LNCAP (cell line): Measurements from ENCODE around the gene CLEC16A.

Experiments
- TF ChIP-seq, protein P1 (sequence below): fragments of 450-650 bp; IDR thresholded peaks from 2 replicates; pipeline ENCODE4 v1.5.1; 2017; ENCODE audit warnings: mild to moderate bottlenecking

The CLEC16A gene

DNA sequence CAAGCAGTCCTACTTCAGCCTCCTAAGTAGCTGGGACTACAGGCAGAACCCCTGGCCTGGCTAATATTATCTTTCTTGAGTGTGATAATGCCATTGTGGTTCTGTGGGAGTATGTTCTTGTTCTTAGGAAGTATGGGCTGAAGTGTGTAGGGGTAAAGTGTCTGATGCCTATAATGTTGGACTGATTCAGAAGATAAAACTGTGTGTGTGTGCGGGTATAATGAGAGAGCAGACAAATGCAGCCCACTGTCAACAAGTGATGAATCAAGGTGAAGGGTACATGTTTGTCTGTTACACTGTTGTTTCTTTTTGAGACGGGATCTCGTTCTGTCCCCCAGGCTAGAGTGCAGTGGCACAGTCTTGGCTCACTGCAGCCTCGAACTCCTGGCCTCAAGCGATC, 127.5 kb downstream of the CLEC16A start:
- TF ChIP-seq, protein P1, sequence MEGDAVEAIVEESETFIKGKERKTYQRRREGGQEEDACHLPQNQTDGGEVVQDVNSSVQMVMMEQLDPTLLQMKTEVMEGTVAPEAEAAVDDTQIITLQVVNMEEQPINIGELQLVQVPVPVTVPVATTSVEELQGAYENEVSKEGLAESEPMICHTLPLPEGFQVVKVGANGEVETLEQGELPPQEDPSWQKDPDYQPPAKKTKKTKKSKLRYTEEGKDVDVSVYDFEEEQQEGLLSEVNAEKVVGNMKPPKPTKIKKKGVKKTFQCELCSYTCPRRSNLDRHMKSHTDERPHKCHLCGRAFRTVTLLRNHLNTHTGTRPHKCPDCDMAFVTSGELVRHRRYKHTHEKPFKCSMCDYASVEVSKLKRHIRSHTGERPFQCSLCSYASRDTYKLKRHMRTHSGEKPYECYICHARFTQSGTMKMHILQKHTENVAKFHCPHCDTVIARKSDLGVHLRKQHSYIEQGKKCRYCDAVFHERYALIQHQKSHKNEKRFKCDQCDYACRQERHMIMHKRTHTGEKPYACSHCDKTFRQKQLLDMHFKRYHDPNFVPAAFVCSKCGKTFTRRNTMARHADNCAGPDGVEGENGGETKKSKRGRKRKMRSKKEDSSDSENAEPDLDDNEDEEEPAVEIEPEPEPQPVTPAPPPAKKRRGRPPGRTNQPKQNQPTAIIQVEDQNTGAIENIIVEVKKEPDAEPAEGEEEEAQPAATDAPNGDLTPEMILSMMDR: no peak

DNA sequence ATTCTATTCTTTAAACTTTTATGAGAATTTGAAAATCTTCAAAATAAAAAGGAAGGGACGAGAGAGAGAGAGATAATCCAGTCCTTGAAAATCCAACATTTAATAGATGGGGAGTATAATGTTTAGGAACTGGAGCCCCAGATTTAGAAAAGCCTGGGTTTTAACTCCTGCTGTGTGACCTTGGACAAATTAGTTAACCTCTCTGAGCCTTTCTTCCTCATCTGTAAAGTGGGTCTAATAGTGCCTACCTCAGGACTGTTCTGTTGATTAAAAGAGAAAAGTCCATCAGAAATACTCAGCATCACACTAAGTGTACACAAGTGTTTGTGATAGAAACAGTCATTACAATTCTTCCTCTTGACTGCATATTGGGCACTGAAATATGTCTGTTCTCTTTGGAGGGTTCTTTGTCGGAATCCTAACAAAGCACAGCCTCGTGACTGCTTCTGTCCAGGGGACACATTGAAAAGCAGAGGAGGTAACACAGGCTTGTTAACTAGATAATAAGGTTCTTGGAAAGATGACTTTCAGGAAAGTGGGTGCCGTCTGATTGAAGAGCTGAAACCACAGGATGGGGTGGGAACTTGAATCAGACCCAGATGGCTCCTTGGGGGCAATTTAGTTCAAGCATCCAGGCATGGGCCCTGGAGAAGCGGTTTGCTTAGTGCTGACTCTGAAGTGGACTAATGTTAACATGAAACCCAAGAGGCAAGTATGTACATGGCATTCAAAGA, 128.2 kb downstream of the CLEC16A start:
- TF ChIP-seq, protein P1: no peak

DNA sequence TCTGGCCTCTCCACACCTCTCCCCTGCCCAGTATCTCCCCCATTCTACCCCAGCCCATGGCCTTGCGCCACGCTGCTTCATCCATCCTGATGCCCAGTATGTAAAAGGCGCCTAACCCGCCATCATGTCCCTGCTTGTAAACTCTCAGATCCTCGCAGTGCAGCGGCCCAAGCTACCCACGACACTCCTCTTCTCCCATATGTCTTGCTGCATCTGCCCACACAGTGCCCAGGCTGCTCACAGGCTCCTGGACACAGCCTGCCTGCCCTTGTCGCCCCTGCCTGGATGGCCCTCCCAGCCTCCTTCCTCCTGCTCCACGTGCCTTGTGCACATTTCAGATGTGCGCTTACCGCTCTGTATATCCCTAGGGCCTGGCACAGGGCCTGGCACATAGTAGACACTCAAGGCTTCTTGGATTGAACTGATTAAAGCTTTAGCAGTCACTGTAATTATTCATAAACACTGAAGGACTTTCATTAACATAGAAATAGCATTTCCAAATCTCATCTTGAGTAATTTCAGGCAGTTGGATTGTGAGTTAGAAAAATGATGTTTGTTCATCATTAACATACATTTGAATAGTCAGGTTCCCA, 129.1 kb downstream of the CLEC16A start:
- TF ChIP-seq, protein P1: no peak

DNA sequence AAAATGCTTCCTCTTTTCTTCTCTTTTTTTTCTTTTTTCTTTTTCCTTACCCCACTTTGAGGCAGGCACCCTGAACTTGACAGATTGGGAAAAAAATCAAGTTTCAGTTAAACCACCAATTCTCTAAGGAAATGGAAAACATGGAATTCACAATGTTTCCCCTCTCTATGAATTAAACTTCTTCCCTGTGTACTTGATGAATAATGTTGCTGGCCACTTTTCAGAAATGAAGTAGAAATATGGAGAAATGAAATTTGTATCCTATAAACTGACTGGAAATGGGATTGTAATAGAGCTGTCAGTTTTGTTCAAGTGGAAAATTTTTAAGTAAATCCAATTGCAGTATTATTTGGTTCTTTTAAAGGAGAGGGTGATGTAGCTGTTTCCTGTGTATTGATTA, 129.8 kb downstream of the CLEC16A start:
- TF ChIP-seq, protein P1: no peak

DNA sequence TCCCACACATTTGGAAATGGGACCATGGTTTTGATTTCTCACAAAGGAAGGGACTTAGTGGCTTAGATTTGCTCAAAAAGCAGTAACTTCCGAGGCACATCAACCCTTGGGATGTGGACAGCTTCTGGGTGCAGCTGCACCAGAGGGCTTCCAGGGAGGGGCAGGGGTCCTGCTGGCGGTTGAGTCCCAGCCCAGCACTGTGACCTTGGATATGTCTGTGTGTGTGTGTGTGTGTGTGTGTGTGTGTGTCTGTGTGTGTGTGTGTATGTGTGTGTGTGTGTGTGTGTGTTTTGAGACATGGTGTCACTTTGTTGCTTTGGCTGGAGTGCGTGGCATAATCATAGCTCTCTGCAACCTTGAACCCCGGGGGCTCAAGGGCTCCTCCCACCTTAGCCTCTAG, 130.8 kb downstream of the CLEC16A start:
- TF ChIP-seq, protein P1: no peak

DNA sequence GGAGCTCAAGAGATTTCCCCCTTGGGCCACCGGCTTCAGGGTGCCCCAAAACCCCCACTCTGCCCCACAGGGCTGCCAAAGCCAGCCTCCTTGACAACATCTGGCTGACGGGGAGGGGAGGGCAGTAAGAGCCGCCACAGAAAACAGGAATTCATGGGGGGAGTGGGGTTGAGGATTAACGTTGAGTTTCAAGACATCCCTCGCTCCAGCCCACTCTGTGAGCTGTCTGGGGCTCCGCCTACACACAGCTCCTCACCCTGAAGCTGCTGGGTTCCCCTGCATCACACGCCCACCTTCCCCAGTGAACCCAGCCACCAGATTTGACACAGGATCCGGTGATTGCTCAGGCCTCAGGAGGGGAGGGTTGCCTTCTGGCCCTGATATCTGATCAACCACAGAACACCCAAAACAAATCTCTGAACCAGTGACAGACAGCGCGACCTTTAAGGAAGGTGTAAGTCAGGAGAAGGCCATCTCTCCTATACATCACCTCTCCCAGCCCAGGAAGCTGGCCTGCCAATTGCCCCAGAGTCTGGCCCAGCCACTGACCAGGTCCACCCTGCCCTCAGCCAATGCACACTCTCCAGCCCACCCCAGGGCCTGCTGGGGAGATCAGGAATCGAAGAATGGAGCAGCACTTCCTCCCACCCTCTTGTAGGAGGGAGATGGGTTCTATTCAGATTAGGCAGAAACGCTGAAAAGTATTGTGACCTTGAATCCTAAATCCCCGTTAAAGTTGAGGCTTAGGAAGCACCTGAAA, 132.1 kb downstream of the CLEC16A start:
- TF ChIP-seq, protein P1: no peak

DNA sequence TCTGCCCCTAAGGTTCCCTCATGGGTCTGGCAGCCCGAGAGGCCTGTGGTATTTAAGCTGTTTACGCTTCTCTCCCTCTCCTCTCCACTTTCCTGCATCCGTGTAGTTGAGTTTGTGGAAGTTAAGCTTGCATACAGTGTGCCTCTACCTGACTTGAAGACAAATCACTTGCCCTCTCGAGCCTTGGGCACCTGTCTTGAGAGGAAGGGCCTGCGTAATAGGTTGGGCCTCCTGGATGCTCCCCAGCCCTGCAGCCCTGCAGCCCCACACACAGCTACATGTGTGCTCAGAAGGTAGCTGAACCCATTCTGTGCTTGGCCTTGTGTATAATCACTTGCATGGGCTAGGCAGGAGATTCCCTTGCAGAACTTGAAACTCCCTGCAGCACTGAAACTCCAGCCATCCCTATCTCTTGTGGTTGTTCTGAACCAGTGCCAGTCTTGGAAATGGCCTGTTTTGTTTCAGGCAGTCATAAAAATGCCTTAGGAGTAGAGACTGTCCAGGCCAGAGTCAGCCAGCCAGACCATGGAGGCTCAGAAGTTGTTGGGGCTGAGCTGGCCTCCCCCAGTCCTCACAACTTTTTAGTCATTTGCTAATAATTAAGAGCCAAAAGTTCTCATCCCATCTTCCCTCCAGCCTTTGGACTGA, 134.6 kb downstream of the CLEC16A start:
- TF ChIP-seq, protein P1: no peak
